Lower lobe of right lung (tissue), 2 donors: ENCODE results near the gene COL23A1. TPM values are rescaled to one million over a fixed set of nuclear protein-coding genes. Genes with fewer than 3 reads are reported as not detected.
"Not testable (repeated sequence)": the region's sequence is repeated elsewhere in the genome, so short reads cannot be mapped to it uniquely, and the experiment has no call there.

Experiments used
- ATAC-seq, 2 donors: fragments of 200-7000 bp; cut with Tn5 transposase; one replicate each; pipeline ENCODE4 v1.9.1; 2020 to 2022; ENCODE audit warnings: mild to moderate bottlenecking in 2 of 2, moderate library complexity in 2 of 2
- DNase-seq: peaks from one replicate; pipeline ENCODE4 v3.0.0-alpha.2; 2020
- H3K27ac ChIP-seq: fragments of 200-600 bp; one replicate; pipeline ENCODE4 v1.8.0; 2022
- H3K27me3 ChIP-seq: fragments of 200-600 bp; one replicate; pipeline ENCODE4 v1.8.0; 2022; ENCODE audit warnings: low read depth
- H3K36me3 ChIP-seq: fragments of 200-600 bp; one replicate; pipeline ENCODE4 v1.8.0; 2022; ENCODE audit warnings: mild to moderate bottlenecking
- H3K4me1 ChIP-seq: fragments of 200-600 bp; one replicate; pipeline ENCODE4 v1.8.0; 2022
- H3K4me3 ChIP-seq: fragments of 200-600 bp; one replicate; pipeline ENCODE4 v1.8.0; 2022; ENCODE audit warnings: mild to moderate bottlenecking
- H3K9me3 ChIP-seq: fragments of 200-600 bp; one replicate; pipeline ENCODE4 v1.8.0; 2022
- intact Hi-C: fragments of 100-400 bp; cut with DNase I; formaldehyde crosslinking; loops from one replicate; pipeline ENCODE4 v1.11.0; 2022
- total RNA-seq: library from RNA; stranded (reverse); fragmentation: NEBNext Ultra II Directional; extraction: Animal tissue kit (Norgen Biotek cat#: 25700); gene quantifications from one replicate; pipeline ENCODE4 v1.2.1, GENCODE V29; 2021
- TF ChIP-seq, protein P1 (sequence below): fragments of 200-600 bp; IDR thresholded peaks from one replicate; pipeline ENCODE4 v1.8.0; 2022; ENCODE audit warnings: antibody characterized with exemption, mild to moderate bottlenecking
- donor health status: DM: no; HTN: yes; CAD: no; lungs with severe emphysema.

COL23A1 gene
- total RNA-seq, 1 donor from 2014 or later: 1.2 TPM

DNA sequence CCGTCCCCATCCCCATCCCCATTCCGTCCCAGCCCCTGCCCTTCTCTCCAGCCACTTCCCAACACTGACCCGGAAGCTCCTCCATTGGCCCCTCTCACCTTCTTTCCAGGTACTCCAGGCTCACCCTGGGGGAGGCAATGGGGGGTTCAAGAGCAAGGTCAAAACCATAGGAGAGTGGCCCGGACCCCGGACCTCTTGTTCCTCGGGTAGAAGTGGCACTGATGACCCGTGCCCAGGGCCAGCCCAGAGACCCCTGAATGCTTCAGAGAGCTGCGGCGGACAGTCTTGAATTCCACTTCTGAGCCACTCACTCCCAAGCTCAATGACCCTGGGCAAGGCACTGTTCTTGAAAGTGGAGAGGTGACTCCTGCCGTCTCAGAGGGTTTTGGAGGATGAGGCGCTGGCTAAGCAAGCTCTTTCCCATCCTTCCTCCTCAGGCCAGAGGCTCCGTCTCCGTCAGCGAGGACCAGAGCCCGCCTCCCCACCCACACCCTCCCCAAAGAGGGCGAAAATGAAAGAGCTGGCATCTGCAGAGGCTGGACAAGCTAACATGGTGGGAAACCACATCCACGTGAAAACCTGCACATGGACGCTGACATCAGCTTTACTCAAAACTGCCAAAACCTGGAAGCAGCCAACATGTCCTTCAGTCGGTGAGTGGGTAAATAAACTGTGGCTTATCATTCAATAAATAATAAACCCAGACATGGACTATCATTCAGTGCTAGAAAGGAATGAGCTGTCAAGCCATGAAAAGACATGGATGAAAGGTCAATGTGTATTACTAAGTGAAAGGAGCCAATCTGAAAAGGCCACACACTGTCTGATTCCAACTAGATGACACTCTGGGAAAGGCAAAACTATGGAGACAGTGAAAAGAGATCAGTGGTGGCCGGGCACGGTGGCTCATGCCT is 330.3 kb downstream of the COL23A1 start:
- Histone ChIP-seq H3K27ac (no peak overlapping the region), H3K36me3 (no peaks in the 10 kb centered on the region), H3K9me3 (no peaks in the 10 kb centered on the region), H3K4me1 (no peaks in the 10 kb centered on the region), H3K27me3 (no peaks in the 10 kb centered on the region), H3K4me3 (no peak overlapping the region)
- intact Hi-C loops: no loop called here
- TF ChIP-seq, protein P1, sequence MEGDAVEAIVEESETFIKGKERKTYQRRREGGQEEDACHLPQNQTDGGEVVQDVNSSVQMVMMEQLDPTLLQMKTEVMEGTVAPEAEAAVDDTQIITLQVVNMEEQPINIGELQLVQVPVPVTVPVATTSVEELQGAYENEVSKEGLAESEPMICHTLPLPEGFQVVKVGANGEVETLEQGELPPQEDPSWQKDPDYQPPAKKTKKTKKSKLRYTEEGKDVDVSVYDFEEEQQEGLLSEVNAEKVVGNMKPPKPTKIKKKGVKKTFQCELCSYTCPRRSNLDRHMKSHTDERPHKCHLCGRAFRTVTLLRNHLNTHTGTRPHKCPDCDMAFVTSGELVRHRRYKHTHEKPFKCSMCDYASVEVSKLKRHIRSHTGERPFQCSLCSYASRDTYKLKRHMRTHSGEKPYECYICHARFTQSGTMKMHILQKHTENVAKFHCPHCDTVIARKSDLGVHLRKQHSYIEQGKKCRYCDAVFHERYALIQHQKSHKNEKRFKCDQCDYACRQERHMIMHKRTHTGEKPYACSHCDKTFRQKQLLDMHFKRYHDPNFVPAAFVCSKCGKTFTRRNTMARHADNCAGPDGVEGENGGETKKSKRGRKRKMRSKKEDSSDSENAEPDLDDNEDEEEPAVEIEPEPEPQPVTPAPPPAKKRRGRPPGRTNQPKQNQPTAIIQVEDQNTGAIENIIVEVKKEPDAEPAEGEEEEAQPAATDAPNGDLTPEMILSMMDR: no peak
- DNase-seq: no peak
- no peak for ATAC-seq

DNA sequence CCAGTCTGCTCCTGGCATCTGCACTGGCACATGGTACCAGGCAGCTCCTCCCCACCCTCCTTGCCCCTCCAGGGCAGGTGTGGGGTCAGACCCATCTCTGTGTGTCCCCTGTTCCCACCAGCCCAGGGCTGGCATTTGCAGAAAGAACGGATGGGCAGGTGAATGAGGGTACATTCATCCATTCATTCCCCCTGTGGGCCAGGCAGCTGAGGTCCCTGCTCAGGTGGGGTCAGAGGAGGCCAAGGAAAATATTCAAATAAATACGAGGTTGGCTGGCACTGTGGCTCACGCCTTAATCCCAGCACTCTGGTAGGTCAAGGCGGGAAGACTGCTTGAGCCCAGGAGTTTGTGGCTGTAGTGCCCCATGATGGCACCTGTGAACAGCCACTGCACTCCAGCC is 332.5 kb downstream of the COL23A1 start:
- Histone ChIP-seq H3K9me3 (no peaks in the 10 kb centered on the region), H3K36me3 (no peaks in the 10 kb centered on the region), H3K4me3 (no peak overlapping the region), H3K27ac (no peak overlapping the region), H3K27me3 (no peaks in the 10 kb centered on the region), H3K4me1 (no peaks in the 10 kb centered on the region)
- TF ChIP-seq, protein P1: no peak
- DNase-seq (no peak), ATAC-seq (no peak)
- intact Hi-C loops: no loop called here

DNA sequence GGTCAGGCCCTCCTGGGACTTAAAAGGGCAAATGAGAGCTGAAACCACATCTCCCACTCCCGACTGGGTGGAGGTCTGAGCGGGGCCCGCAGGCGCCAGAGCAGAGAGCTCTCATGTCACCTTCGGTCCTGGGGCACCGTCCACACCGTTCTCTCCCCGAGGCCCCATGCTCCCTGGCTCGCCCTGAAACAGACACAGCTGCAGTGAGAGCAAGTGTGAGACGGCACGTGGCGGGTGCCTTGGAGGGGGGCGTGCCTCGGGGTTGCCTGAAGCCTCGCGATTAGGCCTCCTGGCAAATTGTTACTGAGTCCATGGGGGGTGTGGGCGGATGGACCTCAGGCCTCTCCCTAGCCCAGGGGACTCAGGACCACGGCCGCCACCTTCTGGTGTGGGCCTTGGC is 333.4 kb downstream of the COL23A1 start:
- DNase-seq (no peak), ATAC-seq (no peak)
- TF ChIP-seq, protein P1: no peak
- H3K9me3 ChIP-seq: no peaks in the 10 kb centered on the region
- intact Hi-C loops: no loop called here
- no peaks in the 10 kb centered on the region for H3K27me3 ChIP-seq
- no peaks in the 10 kb centered on the region for H3K36me3 ChIP-seq
- no peaks in the 10 kb centered on the region for H3K4me1 ChIP-seq
- H3K27ac ChIP-seq: no peak overlapping the region
- no peak overlapping the region for H3K4me3 ChIP-seq

DNA sequence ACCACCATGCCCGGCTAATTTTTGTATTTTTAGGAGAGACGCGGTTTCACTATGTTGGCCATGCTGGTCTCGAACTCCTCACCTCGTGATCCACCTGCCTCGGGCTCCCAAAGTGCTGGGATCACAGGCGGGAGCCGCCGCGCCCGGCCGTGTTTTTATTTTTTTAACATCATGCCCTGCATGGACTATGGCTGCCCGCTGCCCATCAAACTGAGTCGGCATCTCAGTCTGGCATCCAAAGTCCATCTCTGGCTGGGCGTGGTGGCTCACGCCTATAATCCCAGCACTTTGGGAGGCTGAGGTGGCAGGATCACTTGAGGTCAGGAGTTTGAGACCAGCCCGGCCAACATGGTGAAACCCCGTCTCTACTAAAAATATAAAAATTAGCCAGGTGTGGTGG is 336.6 kb downstream of the COL23A1 start:
- DNase-seq, H3K9me3 ChIP-seq, ATAC-seq, H3K36me3 ChIP-seq, H3K4me3 ChIP-seq, H3K4me1 ChIP-seq, intact Hi-C loops, H3K27ac ChIP-seq, H3K27me3 ChIP-seq: not testable (repeated sequence)

DNA sequence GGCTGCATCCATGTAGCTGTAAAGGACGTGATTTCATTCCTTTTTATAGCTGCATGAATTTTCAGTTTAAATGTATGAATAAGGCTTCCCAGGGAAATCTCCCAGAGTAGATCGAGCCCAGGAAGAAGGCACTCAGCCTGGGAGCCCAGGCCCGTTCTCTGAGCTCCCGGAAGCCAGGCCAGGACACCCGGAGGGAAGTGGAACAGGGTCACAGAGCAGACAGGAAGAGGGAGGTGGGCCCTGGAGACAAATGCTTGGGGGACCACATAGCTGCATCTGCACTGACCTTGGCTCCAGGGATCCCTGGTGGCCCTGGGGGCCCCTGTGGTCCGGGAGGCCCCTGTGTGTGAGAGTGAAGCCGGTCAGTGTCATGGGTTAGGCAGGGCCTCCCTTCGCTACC is 337.9 kb downstream of the COL23A1 start:
- no peaks in the 10 kb centered on the region for H3K36me3 ChIP-seq
- no peaks in the 10 kb centered on the region for H3K9me3 ChIP-seq
- intact Hi-C loops: no loop called here
- TF ChIP-seq, protein P1: no peak
- H3K4me3 ChIP-seq: no peak overlapping the region
- no peak for DNase-seq
- no peak overlapping the region for H3K27ac ChIP-seq
- no peaks in the 10 kb centered on the region for H3K27me3 ChIP-seq
- no peaks in the 10 kb centered on the region for H3K4me1 ChIP-seq
- no peak for ATAC-seq

DNA sequence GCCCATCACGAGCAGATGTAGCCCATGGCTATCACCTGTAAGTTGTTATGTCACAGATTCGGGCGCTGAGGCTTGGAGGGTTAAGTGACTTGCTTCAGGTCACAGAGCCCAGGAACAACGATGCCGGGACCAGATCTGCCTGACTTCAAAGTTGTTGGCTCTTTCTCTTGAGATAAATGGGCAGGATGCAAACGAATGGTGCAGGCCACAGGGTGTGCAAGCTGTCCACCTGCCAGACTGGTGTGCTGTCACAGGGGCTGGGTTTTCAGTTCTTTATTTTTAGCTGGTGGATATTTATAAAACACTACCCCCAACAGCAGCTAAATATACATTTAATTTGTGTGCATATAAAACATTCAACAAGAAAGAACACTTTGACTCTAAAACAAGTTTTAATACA is 339.9 kb downstream of the COL23A1 start:
- ATAC-seq (no peak), DNase-seq (no peak)
- no peaks in the 10 kb centered on the region for H3K27me3 ChIP-seq
- no peaks in the 10 kb centered on the region for H3K36me3 ChIP-seq
- H3K9me3 ChIP-seq: no peaks in the 10 kb centered on the region
- intact Hi-C loops: no loop called here
- H3K4me3 ChIP-seq: no peak overlapping the region
- TF ChIP-seq, protein P1: no peak
- no peak overlapping the region for H3K27ac ChIP-seq
- H3K4me1 ChIP-seq: no peaks in the 10 kb centered on the region
